Smooth muscle cell (in vitro differentiated cells): ENCODE measurements around the gene NR2F6. TPM values are rescaled to one million over a fixed set of nuclear protein-coding genes. Genes with fewer than 3 reads are reported as not detected.
A peak's percentile ranks its signal among the peaks of the same experiment; 100 is the strongest.

ENCODE experiments used
- DNase-seq: peaks from one replicate; lab custom pipeline; 2025; ENCODE audit not compliant: unreplicated experiment; lab: John Stamatoyannopoulos, UW
- H2AFZ ChIP-seq: fragments of 200-600 bp; sonication (generic); 2 replicates; pipeline ENCODE4 v1.6.0; 2016; ENCODE audit warnings: antibody characterized with exemption, low read depth, mild to moderate bottlenecking
- H3F3A ChIP-seq: fragments of 200-600 bp; sonication (generic); 2 replicates; pipeline ENCODE4 v1.6.0; 2017; ENCODE audit warnings: antibody characterized with exemption, low read depth
- H3K27ac ChIP-seq: fragments of 200-600 bp; sonication (generic); 2 replicates; pipeline ENCODE4 v1.5.1; 2016; ENCODE audit warnings: low read depth, mild to moderate bottlenecking
- H3K27me3 ChIP-seq: fragments of 200-600 bp; sonication (generic); 2 replicates; pipeline ENCODE4 v1.6.1; 2016; ENCODE audit warnings: low read depth, mild to moderate bottlenecking
- H3K36me3 ChIP-seq: fragments of 200-600 bp; sonication (generic); 2 replicates; pipeline ENCODE4 v1.5.1; 2016; ENCODE audit warnings: low read depth
- H3K4me1 ChIP-seq: fragments of 200-600 bp; sonication (generic); 2 replicates; pipeline ENCODE4 v1.5.1; 2016; ENCODE audit warnings: low read depth
- H3K4me2 ChIP-seq: fragments of 200-600 bp; sonication (generic); 2 replicates; pipeline ENCODE4 v1.6.0; 2016; ENCODE audit warnings: mild to moderate bottlenecking
- H3K4me3 ChIP-seq: fragments of 200-600 bp; sonication (generic); 2 replicates; pipeline ENCODE4 v1.5.1; 2016; ENCODE audit warnings: mild to moderate bottlenecking
- H3K79me2 ChIP-seq: fragments of 200-600 bp; sonication (generic); 2 replicates; pipeline ENCODE4 v1.6.0; 2016; ENCODE audit warnings: low read depth, mild to moderate bottlenecking
- H3K9ac ChIP-seq: fragments of 200-600 bp; sonication (generic); 2 replicates; pipeline ENCODE4 v1.6.0; 2016; ENCODE audit warnings: low read depth
- H3K9me3 ChIP-seq: fragments of 200-600 bp; sonication (generic); replicated peaks from 2 replicates; pipeline ENCODE4 v1.5.1; 2016; ENCODE audit warnings: low read depth
- H4K20me1 ChIP-seq: fragments of 200-600 bp; sonication (generic); 2 replicates; pipeline ENCODE4 v1.6.0; 2016; ENCODE audit warnings: low read depth
- WGBS: methylation state at CpG from one replicate; pipeline ENCODE4 v1.1.7; 2016; ENCODE audit warnings: low lambda C conversion rate; 5-methylcytosine and 5-hydroxymethylcytosine counted together
- polyA plus RNA-seq: library from polyadenylated mRNA; unstranded; fragments of >200 nt; fragmentation: Nextera tagmentation; extraction: Ambion mirVana; gene quantifications from 2 replicates; pipeline ENCODE4 v1.2.1, GENCODE V29; 2016
- total RNA-seq: library from RNA; depleted of rRNA; stranded (reverse); fragments of >200 nt; gene quantifications from 2 replicates; pipeline ENCODE4 v1.2.3, GENCODE V29; 2014
- TF ChIP-seq, protein P1 (sequence below): fragments of 200-600 bp; sonication (generic); IDR thresholded peaks from 2 replicates; pipeline ENCODE4 v1.5.1; 2017; ENCODE audit warnings: borderline replicate concordance, mild to moderate bottlenecking, antibody characterized with exemption; ENCODE audit not compliant: insufficient read depth, poor library complexity, severe bottlenecking

NR2F6 gene
- total and polyA plus RNA-seq, 2 experiments from 2014 or later, result 57.4 to 104 TPM

- Histone ChIP-seq H3K79me2 (peaks cover 21% of the 10 kb centered on the region), H3K9me3 (no peaks in the 10 kb centered on the region), H2AFZ (no peak overlapping the region), H3K27me3 (no peaks in the 10 kb centered on the region), H3K4me2 (peak overlapping the region; percentile 22), H3K4me1 (peaks cover 24% of the 10 kb centered on the region), H3K36me3 (no peaks in the 10 kb centered on the region), H3K27ac (peak overlapping the region; percentile 80), H3F3A (no peaks in the 10 kb centered on the region), H3K4me3 (no peak overlapping the region), H4K20me1 (peaks cover 10% of the 10 kb centered on the region), H3K9ac (no peak overlapping the region)
- TF ChIP-seq, protein P1, sequence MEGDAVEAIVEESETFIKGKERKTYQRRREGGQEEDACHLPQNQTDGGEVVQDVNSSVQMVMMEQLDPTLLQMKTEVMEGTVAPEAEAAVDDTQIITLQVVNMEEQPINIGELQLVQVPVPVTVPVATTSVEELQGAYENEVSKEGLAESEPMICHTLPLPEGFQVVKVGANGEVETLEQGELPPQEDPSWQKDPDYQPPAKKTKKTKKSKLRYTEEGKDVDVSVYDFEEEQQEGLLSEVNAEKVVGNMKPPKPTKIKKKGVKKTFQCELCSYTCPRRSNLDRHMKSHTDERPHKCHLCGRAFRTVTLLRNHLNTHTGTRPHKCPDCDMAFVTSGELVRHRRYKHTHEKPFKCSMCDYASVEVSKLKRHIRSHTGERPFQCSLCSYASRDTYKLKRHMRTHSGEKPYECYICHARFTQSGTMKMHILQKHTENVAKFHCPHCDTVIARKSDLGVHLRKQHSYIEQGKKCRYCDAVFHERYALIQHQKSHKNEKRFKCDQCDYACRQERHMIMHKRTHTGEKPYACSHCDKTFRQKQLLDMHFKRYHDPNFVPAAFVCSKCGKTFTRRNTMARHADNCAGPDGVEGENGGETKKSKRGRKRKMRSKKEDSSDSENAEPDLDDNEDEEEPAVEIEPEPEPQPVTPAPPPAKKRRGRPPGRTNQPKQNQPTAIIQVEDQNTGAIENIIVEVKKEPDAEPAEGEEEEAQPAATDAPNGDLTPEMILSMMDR, result no peak
- WGBS, result 55% methylated on average over 21 of the region's 21 CpGs
- no peak for DNase-seq
These were observed 2.5 kb upstream of the NR2F6 start for GRCh38 chr19:17248011-17248776.

DNA sequence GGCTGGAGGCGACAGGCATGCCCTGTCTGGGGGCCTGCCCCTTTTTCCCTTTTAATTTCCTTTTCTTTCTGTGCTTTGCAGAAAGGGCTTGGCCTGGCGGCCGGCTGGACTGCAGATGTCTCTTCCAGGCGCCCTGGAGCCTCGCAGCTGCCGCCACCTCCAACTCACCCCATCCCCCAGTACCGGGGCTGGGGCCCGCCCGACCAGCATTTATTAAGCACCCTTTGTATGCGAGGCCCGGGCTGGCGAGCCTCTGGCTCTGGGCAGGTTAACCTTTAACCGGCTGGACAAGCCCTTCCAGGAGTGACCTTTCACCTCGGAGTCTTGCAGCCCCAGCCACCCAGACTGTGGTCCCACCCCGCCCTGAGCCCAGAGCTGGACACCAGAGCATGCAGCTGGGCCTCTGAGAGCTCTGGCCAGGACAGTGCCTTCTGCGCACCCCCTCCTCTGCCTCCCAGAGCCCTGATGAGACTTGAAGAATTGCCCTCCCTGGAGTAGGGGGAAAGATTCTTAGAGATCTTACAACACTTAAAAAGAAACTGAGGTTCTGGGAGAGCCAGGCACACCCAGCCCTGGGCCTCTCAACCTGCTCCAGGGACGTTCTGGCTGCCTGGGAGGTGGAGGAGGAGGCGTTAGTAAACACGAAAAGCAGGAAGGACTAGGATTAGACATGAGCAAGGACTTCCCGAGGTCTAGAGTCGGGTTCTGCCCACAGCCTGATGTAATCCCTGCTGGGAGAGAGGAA, 1.1 kb upstream of the NR2F6 start:
- Histone ChIP-seq H3K4me3 (peak overlapping the region; percentile 61), H3K36me3 (no peaks in the 10 kb centered on the region), H3K27me3 (no peaks in the 10 kb centered on the region), H3F3A (no peaks in the 10 kb centered on the region), H3K9me3 (no peaks in the 10 kb centered on the region), H3K4me2 (peak overlapping the region; percentile 95), H3K79me2 (peaks cover 34% of the 10 kb centered on the region), H4K20me1 (peaks cover 23% of the 10 kb centered on the region), H3K4me1 (peaks cover 24% of the 10 kb centered on the region), H2AFZ (peak overlapping the region; percentile 1), H3K9ac (no peak overlapping the region), H3K27ac (peak overlapping the region; percentile 80)
- 11% methylated on average over 18 of the region's 21 CpGs for WGBS
- DNase-seq, result no peak
- TF ChIP-seq, protein P1, result no peak

- Histone ChIP-seq H3K27ac (peak overlapping the region; percentile 9), H3K27me3 (no peaks in the 10 kb centered on the region), H3K79me2 (peaks cover 52% of the 10 kb centered on the region), H3F3A (peaks cover 4% of the 10 kb centered on the region), H3K9me3 (no peaks in the 10 kb centered on the region), H4K20me1 (peaks cover 43% of the 10 kb centered on the region), H3K9ac (peak overlapping the region; percentile 19), H3K4me1 (peaks cover 24% of the 10 kb centered on the region), H3K36me3 (no peaks in the 10 kb centered on the region), H2AFZ (no peak overlapping the region), H3K4me2 (peak overlapping the region; percentile 86), H3K4me3 (peak overlapping the region; percentile 67)
- TF ChIP-seq, protein P1, result no peak
- 1% methylated on average over 79 of the region's 100 CpGs for WGBS
- no peak for DNase-seq
These were observed 843 bp downstream of the NR2F6 start for GRCh38 chr19:17244618-17245534.
